Mesothelial cell of epicardium (in vitro differentiated cells): Measurements from ENCODE around the gene ZFYVE28. TPM values are rescaled to one million over a fixed set of nuclear protein-coding genes. Genes with fewer than 3 reads are reported as not detected.

ENCODE experiments used
- DNase-seq, 2 experiments: peaks; one replicate each; pipeline ENCODE4 v3.0.0; 2021; ENCODE audit warnings: low spot score in 2 of 2; ENCODE audit not compliant: unreplicated experiment in 2 of 2
- H3K27ac Mint-ChIP-seq: 2 replicates; pipeline ENCODE4 v1.8.0; 2021; ENCODE audit warnings: mixed read lengths
- H3K27me3 Mint-ChIP-seq: 2 replicates; pipeline ENCODE4 v1.8.0; 2021; ENCODE audit warnings: low read depth, mixed read lengths
- H3K36me3 Mint-ChIP-seq: 2 replicates; pipeline ENCODE4 v1.8.0; 2021; ENCODE audit warnings: mixed read lengths
- H3K4me1 Mint-ChIP-seq: 2 replicates; pipeline ENCODE4 v1.8.0; 2021; ENCODE audit warnings: mixed read lengths
- H3K4me3 Mint-ChIP-seq: 2 replicates; pipeline ENCODE4 v1.8.0; 2021; ENCODE audit warnings: mild to moderate bottlenecking, moderate library complexity, mixed read lengths
- H3K9me3 Mint-ChIP-seq: 2 replicates; pipeline ENCODE4 v1.8.0; 2021; ENCODE audit warnings: mixed read lengths
- CTCF ChIP-seq: fragments of 200-600 bp; sonication (generic); IDR thresholded peaks from one replicate; pipeline ENCODE4 v1.5.0; 2021; ENCODE audit warnings: antibody characterized with exemption; ENCODE audit not compliant: unreplicated experiment
- total RNA-seq: library from RNA; stranded (reverse); gene quantifications from 3 replicates; pipeline ENCODE4 v1.2.1, GENCODE V29; 2021

Gene ZFYVE28
- total RNA-seq, 1 donor from 2014 or later: 0.51 TPM

- Mint-ChIP-seq H3K4me1 (no peaks in the 10 kb centered on the region), H3K36me3 (no peaks in the 10 kb centered on the region), H3K9me3 (no peaks in the 10 kb centered on the region), H3K27me3 (no peaks in the 10 kb centered on the region), H3K4me3 (no peak overlapping the region), H3K27ac (no peak overlapping the region)
- no peak for DNase-seq
- no peak for TF ChIP-seq CTCF
Measured at GRCh38 chr4:2443061-2443730, 24.8 kb upstream of the ZFYVE28 start.

- no peak for DNase-seq
- Mint-ChIP-seq H3K27ac (no peak overlapping the region), H3K36me3 (no peaks in the 10 kb centered on the region), H3K4me3 (no peak overlapping the region), H3K27me3 (no peaks in the 10 kb centered on the region), H3K9me3 (no peaks in the 10 kb centered on the region), H3K4me1 (no peaks in the 10 kb centered on the region)
- TF ChIP-seq CTCF: no peak
Measured at GRCh38 chr4:2442175-2442993, 23.9 kb upstream of the ZFYVE28 start.

- no peak for DNase-seq
- Mint-ChIP-seq H3K27ac (no peak overlapping the region), H3K27me3 (no peaks in the 10 kb centered on the region), H3K36me3 (no peaks in the 10 kb centered on the region), H3K4me1 (no peaks in the 10 kb centered on the region), H3K4me3 (no peak overlapping the region), H3K9me3 (no peaks in the 10 kb centered on the region)
- TF ChIP-seq CTCF: peak; percentile 19
Measured at GRCh38 chr4:2441393-2442174, 23.1 kb upstream of the ZFYVE28 start.

- Mint-ChIP-seq H3K9me3 (no peaks in the 10 kb centered on the region), H3K4me1 (no peaks in the 10 kb centered on the region), H3K27me3 (no peaks in the 10 kb centered on the region), H3K36me3 (no peaks in the 10 kb centered on the region), H3K4me3 (no peak overlapping the region), H3K27ac (no peak overlapping the region)
- TF ChIP-seq CTCF: no peak
- no peak for DNase-seq
Measured at GRCh38 chr4:2438822-2439718, 20.6 kb upstream of the ZFYVE28 start.
